Right lobe of liver (tissue), 6 donors: Measurements from ENCODE around the gene CADPS. TPM values are rescaled to one million over a fixed set of nuclear protein-coding genes. Genes with fewer than 3 reads are reported as not detected.

Experiments
- ATAC-seq, 4 donors: fragments of 200-7000 bp; cut with Tn5 transposase; one replicate each; pipeline ENCODE4 v1.9.1; 2020; ENCODE audit warnings: mild to moderate bottlenecking in 4 of 4, moderate library complexity in 4 of 4
- DNase-seq, 3 donors: peaks; one replicate each; pipeline ENCODE4 v3.0.0-alpha.2; 2020
- H3K27ac ChIP-seq, 3 donors: fragments of 200-600 bp; one replicate each; pipeline ENCODE4 v1.8.0; 2022
- H3K27me3 ChIP-seq, 2 donors: fragments of 200-600 bp; one replicate each; pipeline ENCODE4 v1.8.0; 2022
- H3K36me3 ChIP-seq, 4 donors: fragments of 200-600 bp; sonication (generic) in 1 of 4; one replicate each; pipeline versions ENCODE4 v1.5.1 to v1.8.0; 2017 to 2022; ENCODE audit warnings: control low read depth in 1 of 4
- H3K4me1 ChIP-seq, 4 donors: fragments of 200-600 bp; sonication (generic) in 1 of 4; one replicate each; pipeline versions ENCODE4 v1.5.1 to v1.8.0; 2017 to 2022; ENCODE audit warnings: control low read depth in 1 of 4
- H3K4me3 ChIP-seq, 3 donors: fragments of 200-600 bp; one replicate each; pipeline ENCODE4 v1.8.0; 2022
- H3K9me3 ChIP-seq, 4 donors: fragments of 200-600 bp; sonication (generic) in 1 of 4; one replicate each; pipeline versions ENCODE4 v1.5.1 to v1.8.0; 2017 to 2022; ENCODE audit warnings: control low read depth in 1 of 4
- POLR2A ChIP-seq: fragments of 450-650 bp; IDR thresholded peaks from one replicate; pipeline ENCODE4 v1.6.1; 2017; ENCODE audit warnings: antibody characterized with exemption, mild to moderate bottlenecking
- WGBS: methylation state at CpG from one replicate; pipeline ENCODE4 v1.1.6; 2018; ENCODE audit warnings: low coverage, low lambda C conversion rate; ENCODE audit not compliant: insufficient coverage; ENCODE audit errors: missing lambda C conversion rate; 5-methylcytosine and 5-hydroxymethylcytosine counted together
- intact Hi-C, 2 donors: fragments of 100-400 bp; cut with DNase I; formaldehyde crosslinking; loops; one replicate each; pipeline versions ENCODE4 v1.11.2 to v1.14.1; 2022
- total RNA-seq, 6 experiments: library from RNA; depleted of rRNA in 2 of 6; stranded (reverse); fragments of >200 nt in 2 of 6; fragmentation: NEBNext Ultra II Directional in 3 of 6; extraction: Animal tissue kit (Norgen Biotek cat#: 25700) in 3 of 6; gene quantifications; one replicate each; pipeline versions ENCODE4 v1.1.0 to v1.2.4, GENCODE V29; 2016 to 2023
- TF ChIP-seq, protein P1 (sequence below), 4 donors: fragments of 200-600 bp in 3 of 4; fragments of 450-650 bp in 1 of 4; IDR thresholded peaks; one replicate each; pipeline versions ENCODE4 v1.5.1 to v1.8.0; 2016 to 2022; ENCODE audit warnings: antibody characterized with exemption in 4 of 4, mild to moderate bottlenecking in 2 of 4
- donor health status: DM: no; HTN: yes; CAD: no.
- donor health status: DM: no; HTN: no; CAD: no.
- donor health status: DM: no; HTN: no; CAD: no.
- donor health status: DM: no; HTN: yes; CAD: no.
- donor health status: DM: no; HTN: yes; CAD: no.

Gene CADPS
- total RNA-seq, 6 experiments from 2014 or later, result 0.06 to 0.98 TPM; not detected in 4

DNA sequence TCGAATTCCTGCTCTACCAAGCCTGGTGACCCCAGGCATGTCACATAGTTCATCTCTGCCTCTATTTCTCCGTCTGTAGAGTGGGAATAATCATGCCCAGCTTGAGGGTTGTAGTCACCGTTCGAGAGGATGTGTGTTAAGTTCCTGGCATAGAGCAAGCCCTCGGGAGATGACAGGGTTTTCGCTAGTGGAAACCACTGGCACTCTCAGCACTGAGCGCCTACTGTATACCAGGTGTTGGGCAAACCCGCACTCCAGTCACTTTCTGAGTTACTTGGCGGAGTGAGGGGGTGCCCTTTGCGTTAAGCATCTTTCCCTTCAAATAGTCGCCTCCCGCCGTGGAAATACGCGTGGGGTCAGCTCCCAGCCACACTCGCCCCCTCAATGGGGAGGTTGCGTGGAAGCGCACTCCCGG, 506.9 kb downstream of the CADPS start:
- intact Hi-C loops, result no loop called here
- TF ChIP-seq, protein P1, sequence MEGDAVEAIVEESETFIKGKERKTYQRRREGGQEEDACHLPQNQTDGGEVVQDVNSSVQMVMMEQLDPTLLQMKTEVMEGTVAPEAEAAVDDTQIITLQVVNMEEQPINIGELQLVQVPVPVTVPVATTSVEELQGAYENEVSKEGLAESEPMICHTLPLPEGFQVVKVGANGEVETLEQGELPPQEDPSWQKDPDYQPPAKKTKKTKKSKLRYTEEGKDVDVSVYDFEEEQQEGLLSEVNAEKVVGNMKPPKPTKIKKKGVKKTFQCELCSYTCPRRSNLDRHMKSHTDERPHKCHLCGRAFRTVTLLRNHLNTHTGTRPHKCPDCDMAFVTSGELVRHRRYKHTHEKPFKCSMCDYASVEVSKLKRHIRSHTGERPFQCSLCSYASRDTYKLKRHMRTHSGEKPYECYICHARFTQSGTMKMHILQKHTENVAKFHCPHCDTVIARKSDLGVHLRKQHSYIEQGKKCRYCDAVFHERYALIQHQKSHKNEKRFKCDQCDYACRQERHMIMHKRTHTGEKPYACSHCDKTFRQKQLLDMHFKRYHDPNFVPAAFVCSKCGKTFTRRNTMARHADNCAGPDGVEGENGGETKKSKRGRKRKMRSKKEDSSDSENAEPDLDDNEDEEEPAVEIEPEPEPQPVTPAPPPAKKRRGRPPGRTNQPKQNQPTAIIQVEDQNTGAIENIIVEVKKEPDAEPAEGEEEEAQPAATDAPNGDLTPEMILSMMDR (IDR thresholded peaks at IDR 0.05), result no peak
- TF ChIP-seq POLR2A, result no peak
- ATAC-seq, result no peak
- 9% methylated on average over 12 of the region's 19 CpGs for WGBS
- DNase-seq, result no peak
- Histone ChIP-seq H3K27me3 (peaks cover 0 to 48% of the 10 kb centered on the region in 2 donors), H3K9me3 (no peaks in the 10 kb centered on the region), H3K4me3 (no peak overlapping the region), H3K36me3 (no peaks in the 10 kb centered on the region), H3K27ac (no peak overlapping the region), H3K4me1 (peaks cover 0 to 23% (median 0%) of the 10 kb centered on the region in 4 donors)

DNA sequence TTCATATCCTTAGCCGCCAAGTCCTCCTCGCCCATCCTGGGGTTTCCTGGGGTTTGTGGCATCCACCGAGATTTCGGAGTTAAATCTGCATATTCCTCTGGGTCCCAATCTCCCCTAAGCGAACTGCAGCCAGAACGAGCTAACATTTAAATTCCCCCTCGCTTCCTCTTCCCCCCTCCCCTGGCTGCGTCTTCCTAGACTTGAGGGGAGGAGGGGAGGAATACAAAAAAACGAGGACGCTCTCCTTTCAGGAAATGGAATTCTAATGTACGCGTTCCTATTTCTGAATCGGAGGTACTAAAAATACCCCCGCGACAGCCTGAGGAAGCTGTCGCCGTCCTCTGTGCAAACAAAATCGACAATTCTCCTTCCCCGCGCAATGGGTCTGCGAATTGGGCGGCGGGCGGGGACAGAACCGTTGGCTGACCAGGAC, 507.4 kb downstream of the CADPS start:
- Histone ChIP-seq H3K4me1 (peaks cover 0 to 23% (median 0%) of the 10 kb centered on the region in 4 donors), H3K27me3 (peaks cover 0 to 48% of the 10 kb centered on the region in 2 donors), H3K4me3 (no peak overlapping the region), H3K9me3 (no peaks in the 10 kb centered on the region), H3K36me3 (no peaks in the 10 kb centered on the region), H3K27ac (no peak overlapping the region)
- no peak for ATAC-seq
- TF ChIP-seq, protein P1 (IDR thresholded peaks at IDR 0.05), result no peak
- intact Hi-C loops, result no loop called here
- no peak for DNase-seq
- 3% methylated on average over 17 of the region's 25 CpGs for WGBS

DNA sequence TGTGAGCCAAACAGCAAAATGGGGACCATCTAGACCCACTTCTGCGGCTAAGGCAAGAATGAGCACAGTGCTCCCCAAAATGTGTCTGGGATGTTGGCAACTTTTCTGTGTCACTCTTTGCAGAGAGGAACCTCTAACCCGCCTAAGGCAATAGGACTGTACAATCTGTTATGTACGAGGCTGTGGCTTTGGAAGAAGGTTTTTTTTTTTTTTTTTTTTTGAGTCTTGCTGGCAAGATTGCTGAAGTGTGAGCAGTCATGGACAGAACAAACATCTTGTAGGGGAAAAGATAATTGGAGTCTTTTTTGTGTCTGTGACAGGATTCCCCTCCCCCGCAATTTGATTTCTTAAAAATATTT, 509.1 kb downstream of the CADPS start:
- Histone ChIP-seq H3K36me3 (no peaks in the 10 kb centered on the region), H3K4me3 (no peak overlapping the region), H3K27me3 (peaks cover 0 to 37% of the 10 kb centered on the region in 2 donors), H3K4me1 (peaks cover 0 to 12% (median 0%) of the 10 kb centered on the region in 4 donors), H3K27ac (no peak overlapping the region), H3K9me3 (no peaks in the 10 kb centered on the region)
- DNase-seq (no peak), ATAC-seq (no peak)
- WGBS, result 23% methylated on average over 4 of the region's 4 CpGs
- intact Hi-C loops, result no loop called here
- TF ChIP-seq, protein P1 (IDR thresholded peaks at IDR 0.05), result no peak
- no peak for TF ChIP-seq POLR2A

DNA sequence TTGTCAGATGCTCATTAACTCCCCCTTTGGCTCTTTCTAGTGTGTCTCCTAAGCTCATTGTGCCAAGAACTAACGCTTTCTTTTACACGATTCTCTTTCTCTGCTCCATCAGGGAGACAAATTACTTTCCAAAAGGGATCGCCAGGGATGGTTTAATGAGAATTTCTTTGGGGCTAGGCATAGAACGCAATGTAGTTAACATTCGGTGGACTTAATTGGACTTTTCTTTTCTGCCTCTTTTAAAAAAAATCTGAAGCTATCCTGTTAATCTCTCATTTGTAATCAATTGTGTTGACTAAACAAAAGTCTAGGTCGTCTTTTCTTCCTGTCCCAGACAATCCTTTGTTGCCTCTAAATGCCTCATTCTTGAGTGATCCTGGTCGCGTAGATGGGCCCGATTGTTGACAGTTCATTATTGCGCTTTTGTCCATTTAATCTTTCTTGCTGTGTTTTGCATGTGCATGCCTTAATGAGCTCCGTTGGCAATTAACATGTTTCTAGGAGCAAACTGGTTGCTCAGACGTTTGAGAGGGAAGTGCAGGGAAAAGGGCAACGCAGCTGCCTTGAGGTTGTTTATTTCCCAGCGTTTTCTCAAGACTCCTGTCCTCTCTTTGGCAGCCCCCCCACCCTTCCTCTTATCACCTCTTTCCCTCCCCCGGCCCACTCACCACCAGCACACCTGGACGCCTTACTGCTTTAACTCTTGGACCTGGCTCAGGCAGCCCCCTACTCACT, 509.7 kb downstream of the CADPS start:
- ATAC-seq (no peak), DNase-seq (no peak)
- Histone ChIP-seq H3K9me3 (no peaks in the 10 kb centered on the region), H3K4me3 (no peak overlapping the region), H3K27me3 (peaks cover 0 to 33% of the 10 kb centered on the region in 2 donors), H3K36me3 (no peaks in the 10 kb centered on the region), H3K27ac (no peak overlapping the region), H3K4me1 (peaks cover 0 to 10% (median 0%) of the 10 kb centered on the region in 4 donors)
- intact Hi-C loops, result no loop called here
- TF ChIP-seq, protein P1 (IDR thresholded peaks at IDR 0.05), result no peak
- TF ChIP-seq POLR2A, result no peak
- WGBS, result 14% methylated on average over 16 of the region's 16 CpGs
